NCI-H345 (cell line): ENCODE measurements around the gene UVRAG.
A peak's percentile ranks its signal among the peaks of the same experiment; 100 is the strongest.

Source experiments
- DNase-seq: peaks from one replicate; lab custom pipeline; 2025; lab: John Stamatoyannopoulos, UW

The UVRAG gene

DNA sequence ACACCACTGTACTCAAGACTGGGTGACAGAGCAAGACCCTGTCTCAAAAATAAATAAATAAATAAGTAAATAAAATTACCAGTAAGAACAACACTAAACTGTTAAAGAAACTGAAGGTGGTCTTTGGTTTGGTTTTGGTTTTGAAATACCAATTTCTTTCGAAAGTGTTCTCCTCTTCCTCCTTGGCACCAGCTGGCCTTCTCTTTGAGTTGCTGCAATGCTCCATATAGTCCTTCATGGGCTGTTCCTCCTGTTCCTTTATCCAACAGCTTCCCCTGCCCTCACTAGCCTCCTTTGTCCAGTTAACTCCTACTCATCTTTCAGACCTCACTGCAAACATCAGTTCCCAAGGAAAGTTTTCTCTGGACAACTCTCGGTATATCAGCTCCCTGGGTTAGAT is 5.0 kb upstream of the UVRAG start:
- DNase-seq, result no peak

DNA sequence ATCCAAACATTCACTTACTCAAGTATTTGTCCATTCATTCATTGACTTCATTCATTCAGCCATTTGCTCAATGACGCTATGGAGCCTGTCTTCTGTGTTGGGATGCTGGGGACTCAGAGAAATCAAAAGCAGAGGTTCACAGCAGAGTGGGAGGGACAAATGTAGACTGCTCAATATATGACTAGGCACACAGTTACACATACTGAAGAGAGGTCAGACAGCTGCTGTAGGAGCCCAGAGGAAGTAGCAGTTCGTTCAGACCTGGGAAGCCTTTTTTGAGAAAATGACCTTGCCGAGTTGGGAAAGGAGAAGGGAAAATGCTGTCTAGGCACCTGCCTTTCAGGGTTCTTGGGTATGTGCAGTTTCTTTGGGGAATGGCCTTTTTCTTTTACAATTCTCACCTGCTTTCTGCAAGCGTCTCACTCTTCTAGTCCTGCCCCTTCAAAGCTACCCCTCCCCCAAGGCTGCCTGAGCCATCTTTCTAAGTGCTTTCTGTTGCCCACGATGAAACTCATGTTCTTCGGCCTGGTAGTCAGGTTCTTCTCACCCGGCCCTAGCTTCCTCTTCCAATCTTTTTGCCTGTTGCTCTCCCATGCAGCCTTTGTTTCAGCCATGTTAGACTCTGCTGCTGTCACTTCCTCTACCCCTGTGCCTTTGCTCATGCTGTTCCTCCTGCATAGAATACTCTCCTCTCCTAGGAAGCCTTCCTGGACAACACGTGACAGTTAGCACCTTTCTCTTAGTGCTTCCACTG is 4.2 kb upstream of the UVRAG start:
- DNase-seq, result no peak

DNA sequence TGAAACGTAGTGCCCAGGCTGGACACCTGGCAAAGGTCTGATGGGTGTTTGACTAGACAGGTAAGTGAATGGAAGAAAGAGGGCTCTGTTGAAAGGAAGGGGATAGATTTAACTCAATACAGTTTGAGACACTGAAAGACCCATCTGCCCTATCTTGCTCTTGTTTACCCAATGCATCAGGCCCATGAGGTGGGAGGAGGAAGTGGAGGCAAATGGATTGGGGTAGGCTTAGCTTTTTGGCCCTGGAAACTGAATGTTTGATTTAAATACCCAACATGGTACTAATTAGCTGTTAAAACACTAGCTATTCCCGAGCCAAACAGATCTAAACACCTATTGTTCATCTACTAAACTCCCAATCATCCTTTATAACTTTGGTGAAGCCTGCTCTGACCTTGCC is 3.5 kb upstream of the UVRAG start:
- DNase-seq, result no peak

DNA sequence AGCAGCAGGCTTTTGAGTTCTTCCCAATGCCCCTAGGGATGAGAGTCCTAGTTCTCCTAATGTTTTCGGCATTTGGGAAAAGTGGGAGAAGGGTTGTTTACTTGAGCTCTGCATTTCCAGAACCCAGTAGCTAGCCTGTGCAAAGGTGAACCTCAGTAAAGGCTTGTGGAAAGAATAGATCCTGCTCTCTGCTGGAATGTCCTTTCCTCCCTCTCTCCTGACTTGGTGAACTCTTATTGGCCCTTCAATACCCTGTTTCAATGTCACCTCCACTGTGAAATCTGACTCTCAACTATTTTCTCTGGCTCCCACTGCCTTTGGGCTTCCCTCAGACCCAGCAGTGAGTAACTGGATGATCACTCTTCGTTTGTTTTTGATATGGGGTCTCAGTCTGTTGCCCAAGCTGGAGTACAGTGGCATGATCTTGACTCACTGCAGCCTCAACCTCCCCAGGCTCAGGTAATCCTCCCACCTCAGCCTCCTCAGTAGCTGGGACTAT is 2.4 kb upstream of the UVRAG start:
- DNase-seq, result no peak

DNA sequence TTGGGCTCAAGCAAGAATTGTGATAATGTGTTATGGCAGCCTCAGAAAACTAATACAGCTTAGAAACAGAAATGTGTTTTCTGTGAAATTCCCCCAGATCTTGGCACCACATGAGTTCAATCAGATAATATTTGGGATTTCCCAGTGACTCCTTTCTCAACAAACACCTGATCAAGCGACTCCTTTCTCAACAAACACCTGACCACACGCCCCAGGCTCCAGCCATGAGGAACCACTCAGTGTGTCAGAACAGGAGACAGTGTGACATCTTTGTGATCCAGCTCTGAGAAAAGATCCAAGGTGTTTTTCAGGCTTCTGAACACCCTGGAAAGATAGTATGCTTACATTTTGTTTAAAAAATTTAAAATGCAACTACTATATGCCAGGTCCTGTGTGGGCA is 1.9 kb upstream of the UVRAG start:
- DNase-seq, result no peak

DNA sequence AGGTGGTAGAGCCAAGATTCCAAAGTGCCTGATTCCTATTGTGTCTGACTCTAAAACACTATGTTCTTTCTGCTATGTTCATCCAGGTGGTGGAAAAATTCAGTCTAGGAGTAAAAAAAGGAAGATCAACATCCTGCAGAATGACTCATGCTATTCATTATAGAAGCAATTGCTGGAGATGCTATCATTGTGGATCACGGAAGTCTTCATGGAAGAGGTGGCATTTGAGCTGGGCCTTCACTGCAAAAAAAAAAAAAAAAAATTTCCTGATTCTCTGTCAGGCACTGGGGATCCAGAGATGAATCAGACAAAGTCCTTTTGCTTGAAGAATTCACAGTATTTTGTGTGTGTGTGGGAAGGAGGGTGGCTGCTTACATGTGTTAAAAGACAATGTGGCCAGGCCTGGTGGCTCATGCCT is 1.4 kb upstream of the UVRAG start:
- DNase-seq, result no peak

DNA sequence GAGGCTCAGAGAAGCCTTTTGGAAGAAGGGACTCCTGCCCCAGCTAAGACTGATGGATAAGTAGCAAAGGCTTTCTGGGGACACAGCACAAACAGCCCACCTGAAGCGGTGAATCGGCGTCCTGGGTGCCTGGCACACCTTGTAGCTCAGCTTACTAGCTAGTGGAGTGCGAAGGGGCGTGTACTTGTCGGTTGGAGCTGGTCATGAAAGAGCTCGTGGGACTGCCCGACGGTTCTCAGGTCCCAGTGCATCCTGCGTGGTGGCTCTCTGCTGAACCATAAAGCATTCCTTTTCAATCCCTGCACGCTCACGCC is 690 bp upstream of the UVRAG start:
- DNase-seq, result peak; percentile 91

DNA sequence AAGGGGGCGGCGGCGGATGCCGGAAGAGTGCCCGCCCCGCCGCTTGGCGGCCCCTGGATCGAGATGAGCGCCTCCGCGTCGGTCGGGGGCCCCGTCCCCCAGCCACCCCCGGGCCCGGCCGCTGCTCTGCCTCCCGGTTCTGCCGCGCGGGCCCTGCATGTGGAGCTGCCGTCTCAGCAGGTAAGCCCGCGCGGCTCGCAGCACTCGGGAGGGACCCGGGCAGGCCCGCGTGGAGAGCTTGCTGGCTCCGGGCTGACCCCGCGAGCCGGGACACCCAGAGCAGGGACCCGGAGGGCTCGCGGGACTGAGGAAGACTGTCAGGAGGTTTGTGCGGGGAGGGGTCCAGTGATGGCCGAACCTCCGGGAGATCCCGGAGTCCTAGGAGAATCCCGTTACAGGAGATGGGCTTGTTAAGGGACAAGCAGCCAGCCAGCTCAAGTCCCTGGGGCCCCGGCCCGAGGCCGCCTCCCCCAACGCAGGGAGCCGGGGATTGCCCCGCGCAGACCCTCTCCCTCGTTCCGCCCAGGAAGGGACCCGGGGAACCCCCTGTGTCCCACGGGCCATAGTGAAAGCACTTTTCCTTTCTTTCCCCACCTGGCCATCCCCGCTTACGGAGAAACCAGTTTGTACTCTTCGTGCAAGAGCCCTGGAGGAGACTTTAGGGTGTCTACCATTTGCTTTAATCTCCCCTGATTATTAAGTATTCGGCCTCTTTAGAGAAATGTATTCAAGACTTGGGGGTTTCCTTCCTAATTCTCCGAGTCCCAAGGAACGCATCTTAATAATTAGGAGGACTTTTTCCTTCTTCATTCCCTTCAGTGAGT is 547 bp downstream of the UVRAG start:
- DNase-seq, result peak; percentile 48

DNA sequence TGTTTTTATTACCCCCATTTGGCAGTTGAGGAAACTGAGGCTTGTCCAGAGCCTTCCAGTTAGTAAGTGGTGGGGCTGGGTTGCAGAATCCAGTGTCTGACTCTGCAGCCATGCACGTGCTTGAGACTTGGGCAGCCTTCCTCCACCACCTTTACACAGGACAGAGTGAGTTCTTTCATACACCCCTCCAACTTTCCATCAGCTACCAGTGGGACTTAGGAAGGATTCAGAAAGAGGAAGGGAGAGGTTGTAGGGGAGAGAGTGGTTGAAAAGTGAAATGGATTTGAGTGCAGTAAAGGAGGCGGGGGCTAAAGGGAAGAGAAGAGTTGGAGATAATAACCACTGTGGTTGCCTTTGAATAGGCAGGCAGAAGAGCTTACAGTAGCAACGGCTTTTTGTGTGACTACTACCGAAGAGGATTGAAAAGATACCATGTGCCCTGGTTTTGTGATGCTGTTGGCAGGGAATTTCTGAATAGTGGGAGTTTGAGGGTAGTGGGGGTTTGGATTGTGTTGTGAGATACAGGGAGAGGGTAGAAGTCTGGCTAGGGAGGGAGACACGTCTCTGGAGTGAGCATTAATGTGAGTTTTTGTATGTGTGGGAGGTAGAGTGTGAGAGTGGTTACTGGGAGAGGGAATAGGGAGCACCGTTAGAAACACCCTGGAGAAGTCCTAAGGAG is 1.7 kb downstream of the UVRAG start:
- no peak for DNase-seq

DNA sequence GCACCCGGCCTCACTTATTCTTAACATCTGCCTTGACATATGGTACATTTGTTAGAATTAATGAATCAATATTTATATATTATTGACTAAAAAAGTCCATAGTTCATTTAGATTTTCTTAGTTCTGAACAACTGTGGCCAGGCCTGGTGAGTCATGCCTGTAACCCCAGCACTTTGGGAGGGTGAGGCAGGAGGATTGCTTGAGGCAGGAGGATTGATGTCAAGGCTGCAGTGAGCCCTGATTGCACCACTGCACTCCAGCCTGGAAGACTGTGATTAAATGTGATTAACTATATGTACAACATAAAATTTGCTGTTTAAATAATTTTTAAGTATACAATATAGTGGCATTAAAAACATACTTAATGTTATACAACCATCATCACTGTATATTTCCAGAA is 5.6 kb downstream of the UVRAG start:
- no peak for DNase-seq

DNA sequence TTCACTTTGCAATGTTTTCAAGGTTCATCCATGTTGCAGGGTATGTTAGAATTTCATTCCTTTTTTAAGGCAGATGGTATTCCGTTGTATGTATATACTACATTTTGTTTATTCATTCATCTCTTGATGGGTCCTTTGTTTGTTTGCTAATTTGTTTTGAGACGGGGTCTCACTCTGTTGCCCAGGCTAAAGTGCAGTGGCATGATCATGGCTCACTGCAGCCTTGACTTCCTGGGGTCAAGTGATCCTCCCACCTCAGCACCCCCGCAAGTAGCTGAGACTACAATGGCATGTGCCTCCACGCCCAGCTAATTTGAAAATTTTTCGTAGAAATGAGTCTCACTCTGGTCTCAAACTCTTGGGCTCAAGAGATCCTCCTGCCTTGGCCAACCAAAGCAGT is 6.2 kb downstream of the UVRAG start:
- no peak for DNase-seq

DNA sequence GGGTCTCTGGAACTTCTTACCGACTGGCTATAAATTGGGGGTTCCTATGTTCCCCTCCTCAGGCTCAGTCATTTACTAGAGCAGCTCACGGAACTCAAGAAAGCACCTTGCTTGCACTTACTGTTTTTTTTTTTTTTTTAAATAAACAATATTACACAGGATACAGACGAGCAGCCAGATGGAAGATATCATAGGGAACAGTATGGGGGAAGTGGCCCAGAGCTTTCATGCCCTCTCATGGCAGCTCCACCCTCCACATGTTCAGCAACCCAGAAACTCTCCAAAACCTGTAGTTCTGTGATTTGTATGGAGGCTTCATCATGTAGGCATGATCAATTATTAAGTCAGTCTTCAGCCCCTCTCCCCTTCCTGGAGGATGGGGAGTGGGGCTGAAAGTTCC is 7.5 kb downstream of the UVRAG start:
- no peak for DNase-seq

DNA sequence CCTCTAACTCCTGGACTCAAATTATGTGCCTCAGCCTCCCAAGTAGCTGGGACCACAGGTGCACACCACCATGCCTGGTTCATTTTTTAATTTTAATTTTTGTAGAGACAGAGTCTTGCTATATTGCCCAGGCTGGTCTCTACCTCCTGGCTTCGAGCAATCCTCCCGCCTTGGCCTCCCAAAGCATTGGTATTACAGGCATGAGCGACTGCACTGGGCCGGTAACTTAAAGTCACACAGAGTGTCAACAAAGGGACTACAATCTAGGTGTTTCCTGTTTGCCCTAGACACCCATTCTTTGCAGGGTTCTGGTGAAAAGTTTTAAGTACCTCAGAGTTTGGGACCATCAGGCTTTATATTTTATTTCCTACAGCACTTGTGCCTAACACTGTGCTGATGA is 8.4 kb downstream of the UVRAG start:
- no peak for DNase-seq

DNA sequence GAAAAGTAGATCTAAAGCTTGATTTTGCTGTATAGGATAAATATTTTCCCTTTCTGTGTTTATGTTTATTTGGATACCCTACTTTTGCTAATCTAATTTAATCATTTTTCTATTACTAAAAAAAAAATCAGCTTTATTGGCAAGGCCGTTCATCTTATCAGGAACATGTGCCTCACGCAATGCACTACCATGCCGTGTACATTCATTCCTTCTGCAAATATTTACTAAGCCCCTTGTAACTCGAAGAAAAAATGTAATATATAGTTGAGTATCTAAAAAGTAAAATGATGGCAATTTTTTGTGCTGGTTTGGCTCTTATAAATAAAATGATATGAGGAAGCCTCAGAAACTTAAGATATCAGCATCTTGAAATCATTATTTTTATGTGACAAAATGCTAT is 8.9 kb downstream of the UVRAG start:
- no peak for DNase-seq

DNA sequence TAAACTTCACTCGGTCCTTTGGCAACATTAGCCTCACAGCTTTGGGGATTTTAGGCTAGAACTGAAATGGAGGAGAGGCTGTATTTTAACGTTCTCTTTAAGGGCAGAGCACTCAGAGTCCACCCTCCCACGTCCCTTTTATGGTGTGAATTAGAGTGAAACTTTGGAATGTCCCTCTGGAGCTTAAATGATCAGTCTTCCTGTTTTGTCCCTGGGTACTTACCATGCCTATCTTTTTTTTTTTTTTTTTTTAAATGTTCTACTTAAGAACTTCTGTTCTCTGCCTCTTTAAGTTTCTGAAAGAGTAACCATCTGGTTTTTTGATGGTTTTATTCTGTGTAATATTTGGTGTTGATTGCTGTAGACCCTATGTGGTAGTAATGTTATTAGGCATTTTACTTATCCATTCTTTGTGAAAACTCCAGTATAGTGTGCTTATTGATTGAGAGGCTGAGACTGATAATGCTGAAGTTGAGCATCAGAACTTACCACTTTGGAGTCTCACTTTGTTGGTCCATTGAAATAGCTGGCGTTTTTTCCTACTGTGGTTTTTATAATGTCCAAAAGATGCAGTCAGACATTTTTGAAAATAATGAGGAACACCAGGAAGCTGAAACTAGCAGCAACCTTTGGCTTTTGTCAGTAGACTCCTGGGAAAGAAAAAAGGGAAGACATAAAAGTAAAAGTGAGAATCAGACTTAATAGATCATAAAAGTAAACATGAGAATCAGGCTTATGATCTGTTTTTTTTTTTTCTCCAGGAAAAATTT is 11.6 kb downstream of the UVRAG start:
- no peak for DNase-seq

DNA sequence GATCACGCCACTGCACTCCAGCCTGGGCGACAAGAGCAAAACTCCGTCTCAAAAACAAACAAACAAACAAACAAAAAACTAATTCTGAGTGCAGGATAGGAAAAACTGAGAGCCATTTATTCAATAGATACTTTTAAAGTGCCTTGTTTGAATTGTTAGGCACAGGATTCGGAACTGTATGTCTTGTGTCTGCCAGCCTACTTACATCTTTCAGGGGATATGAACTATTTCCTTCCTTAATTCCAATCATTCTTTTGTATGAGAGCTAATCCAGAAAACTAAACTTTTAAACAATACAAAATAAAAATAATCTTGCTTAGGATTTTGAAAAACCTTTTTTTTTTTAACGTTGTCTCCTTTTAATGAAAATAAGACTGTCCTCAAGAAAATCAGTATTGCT is 12.6 kb downstream of the UVRAG start:
- no peak for DNase-seq

DNA sequence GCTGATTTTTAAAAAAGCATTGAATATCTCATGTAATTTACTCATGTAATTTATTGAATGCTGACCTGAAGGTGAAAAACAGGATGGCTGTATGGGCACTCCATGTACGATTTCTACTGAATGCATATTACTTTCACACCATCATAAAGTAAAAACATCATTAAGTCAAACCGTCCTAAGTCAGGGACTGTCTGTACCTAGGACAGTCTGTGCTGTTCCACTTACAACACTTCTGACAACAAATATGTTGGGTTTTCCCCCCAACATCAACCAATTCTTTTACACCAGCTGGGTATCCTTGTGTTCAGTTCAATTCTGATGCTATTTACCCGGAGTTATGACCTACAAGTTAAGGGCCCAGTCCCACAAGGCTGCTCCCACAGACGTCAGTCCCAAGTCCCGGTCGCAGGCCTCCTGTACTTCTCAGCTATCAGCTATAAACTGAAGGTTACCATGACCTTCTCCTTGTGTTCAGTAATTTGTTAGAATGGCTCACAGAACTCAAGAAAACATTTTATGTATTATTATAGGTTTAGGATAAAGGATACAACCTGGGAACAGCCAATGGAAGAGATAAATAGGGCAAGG is 17.0 kb downstream of the UVRAG start:
- DNase-seq, result no peak

DNA sequence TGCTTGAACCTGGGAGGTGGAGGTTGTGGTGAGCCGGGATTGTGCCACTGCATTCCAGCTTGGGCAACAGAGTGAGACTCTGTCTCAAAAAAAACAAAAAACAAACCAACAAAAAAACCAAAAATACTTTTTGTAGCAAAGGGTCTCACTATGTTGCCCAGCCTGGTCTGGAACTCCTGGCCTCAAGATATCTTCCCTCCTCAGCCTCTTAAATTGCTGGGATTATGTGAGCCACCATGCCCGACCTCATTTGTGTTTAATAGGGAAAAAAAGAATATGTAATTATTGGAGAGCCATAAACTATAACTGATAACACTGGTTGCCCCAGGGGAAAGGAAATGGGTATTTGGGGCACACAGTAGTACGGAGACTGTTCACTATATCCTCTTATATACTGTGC is 19.7 kb downstream of the UVRAG start:
- no peak for DNase-seq

DNA sequence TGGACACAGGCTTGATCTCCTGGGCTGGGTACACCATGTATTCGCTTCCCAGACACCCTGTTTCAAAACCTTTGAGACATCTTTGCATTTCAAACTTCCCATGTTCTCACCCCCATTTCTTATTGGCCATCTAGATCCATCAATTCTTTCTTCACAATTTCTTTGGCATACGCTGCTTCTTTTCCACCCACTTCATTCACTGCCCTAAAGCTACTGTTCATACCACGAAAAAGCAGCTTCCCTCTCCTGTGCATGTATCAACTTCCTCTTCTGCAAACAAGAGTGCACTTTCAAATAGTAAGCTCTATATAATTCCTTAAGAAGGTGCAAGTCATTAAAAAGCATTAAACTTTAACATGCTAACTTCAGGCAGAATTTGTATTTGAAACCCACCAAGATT is 21.4 kb downstream of the UVRAG start:
- DNase-seq, result no peak

DNA sequence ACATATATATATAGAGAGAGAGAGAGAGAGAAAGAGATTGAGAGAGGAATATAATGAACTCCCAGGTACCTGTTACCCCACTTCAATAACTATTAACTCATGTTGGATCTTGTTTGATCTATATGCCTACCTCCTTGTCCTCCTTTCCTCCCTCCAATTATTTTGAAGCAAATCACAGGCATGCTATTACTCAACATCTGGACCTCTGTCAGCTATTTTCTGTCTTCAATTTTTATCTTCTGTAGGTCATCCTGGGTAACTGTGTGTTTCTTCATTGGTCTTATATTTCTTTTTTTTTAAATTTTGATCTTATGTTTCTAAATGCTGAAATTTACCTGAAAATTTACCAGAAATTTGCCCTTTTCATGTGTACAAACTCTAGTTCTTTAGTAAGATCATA is 24.8 kb downstream of the UVRAG start:
- no peak for DNase-seq

DNA sequence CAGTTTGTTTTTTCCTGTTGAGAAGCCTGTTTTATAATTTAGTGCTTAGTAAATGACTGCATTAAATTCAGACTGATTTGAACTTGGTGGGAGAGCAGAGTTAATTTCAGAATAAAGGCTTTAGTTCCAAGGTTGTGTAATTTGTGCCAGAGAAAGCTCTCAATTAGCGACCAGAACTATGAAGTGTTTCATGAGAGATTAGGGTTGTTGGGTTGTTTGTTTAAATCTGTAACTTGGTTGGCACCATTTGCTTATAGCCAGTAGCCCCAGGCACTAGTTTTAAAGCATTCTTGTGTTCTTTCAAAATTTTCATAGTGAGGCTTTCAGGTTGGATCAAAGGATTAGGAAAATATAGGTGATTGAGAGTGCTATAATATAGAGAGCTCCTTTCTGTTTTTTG is 25.5 kb downstream of the UVRAG start:
- no peak for DNase-seq

DNA sequence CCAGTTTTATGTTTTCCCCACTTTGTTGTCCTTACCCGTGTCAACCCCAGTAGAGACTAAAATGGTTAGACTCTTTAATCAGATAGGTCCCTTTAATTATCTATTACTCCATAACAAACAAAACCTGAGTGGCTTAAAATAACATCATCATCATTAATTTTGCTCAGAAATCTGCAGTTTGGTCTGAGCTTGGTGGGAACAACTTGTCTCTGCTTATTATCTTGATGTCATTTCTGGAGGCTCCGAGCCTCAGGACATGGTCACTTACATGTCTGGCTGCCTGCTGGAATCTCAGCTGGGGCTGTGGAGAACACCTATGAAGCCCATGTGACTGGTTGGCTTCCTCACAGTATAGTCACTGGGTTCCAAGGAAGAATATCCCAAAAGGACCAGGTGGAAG is 26.7 kb downstream of the UVRAG start:
- no peak for DNase-seq
